AG04449 (cell line): Measurements from ENCODE around the gene PTPN6.
A peak's percentile ranks its signal among the peaks of the same experiment; 100 is the strongest.

ENCODE experiments used
- CTCF ChIA-PET: fragments of 350-600 bp; formaldehyde crosslinking; extraction: SDS; loops from one replicate; lab custom pipeline; 2021; ENCODE audit warnings: antibody characterized with exemption; lab: Yijun Ruan, JAX
- POLR2A ChIA-PET: fragments of 400-600, 350-600 bp; formaldehyde crosslinking; extraction: SDS; loops from one replicate; lab custom pipeline; 2020; ENCODE audit warnings: antibody characterized with exemption, inconsistent platforms; lab: Yijun Ruan, JAX
- DNase-seq: peaks from one replicate; pipeline ENCODE4 v3.0.0-alpha.2; 2010; ENCODE audit warnings: low read depth, low spot score
- H3K4me3 ChIP-seq: 2 replicates; pipeline ENCODE4 v1.5.1; 2011; ENCODE audit warnings: low read depth, mild to moderate bottlenecking, control low read depth, low read length
- TF ChIP-seq, protein P1 (sequence below): IDR thresholded peaks from one replicate; pipeline ENCODE4 v1.5.1; 2011; ENCODE audit warnings: mild to moderate bottlenecking, moderate library complexity, low read length, control low read depth, inconsistent platforms; ENCODE audit not compliant: insufficient read depth; ENCODE audit errors: missing control alignments

PTPN6 gene

DNA sequence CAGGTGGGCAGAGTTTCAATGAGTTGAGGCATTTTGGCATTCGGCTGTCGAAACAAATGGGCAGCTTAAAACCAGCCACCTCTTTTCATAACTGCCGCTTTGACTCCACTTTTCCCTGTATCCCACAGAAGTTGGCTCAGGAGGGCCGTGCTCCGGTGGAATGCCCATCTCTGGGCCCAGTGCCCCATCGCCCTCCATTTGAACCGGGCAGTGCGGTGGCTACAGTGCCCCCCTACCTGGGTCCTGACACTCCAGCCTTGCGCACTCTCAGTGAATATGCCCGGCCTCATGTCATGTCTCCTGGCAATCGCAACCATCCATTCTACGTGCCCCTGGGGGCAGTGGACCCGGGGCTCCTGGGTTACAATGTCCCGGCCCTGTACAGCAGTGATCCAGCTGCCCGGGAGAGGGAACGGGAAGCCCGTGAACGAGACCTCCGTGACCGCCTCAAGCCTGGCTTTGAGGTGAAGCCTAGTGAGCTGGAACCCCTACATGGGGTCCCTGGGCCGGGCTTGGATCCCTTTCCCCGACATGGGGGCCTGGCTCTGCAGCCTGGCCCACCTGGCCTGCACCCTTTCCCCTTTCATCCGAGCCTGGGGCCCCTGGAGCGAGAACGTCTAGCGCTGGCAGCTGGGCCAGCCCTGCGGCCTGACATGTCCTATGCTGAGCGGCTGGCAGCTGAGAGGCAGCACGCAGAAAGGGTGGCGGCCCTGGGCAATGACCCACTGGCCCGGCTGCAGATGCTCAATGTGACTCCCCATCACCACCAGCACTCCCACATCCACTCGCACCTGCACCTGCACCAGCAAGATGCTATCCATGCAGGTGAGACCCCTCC lies 12.6 kb upstream of the PTPN6 start:
- TF ChIP-seq, protein P1, sequence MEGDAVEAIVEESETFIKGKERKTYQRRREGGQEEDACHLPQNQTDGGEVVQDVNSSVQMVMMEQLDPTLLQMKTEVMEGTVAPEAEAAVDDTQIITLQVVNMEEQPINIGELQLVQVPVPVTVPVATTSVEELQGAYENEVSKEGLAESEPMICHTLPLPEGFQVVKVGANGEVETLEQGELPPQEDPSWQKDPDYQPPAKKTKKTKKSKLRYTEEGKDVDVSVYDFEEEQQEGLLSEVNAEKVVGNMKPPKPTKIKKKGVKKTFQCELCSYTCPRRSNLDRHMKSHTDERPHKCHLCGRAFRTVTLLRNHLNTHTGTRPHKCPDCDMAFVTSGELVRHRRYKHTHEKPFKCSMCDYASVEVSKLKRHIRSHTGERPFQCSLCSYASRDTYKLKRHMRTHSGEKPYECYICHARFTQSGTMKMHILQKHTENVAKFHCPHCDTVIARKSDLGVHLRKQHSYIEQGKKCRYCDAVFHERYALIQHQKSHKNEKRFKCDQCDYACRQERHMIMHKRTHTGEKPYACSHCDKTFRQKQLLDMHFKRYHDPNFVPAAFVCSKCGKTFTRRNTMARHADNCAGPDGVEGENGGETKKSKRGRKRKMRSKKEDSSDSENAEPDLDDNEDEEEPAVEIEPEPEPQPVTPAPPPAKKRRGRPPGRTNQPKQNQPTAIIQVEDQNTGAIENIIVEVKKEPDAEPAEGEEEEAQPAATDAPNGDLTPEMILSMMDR = no peak
- DNase-seq = no peak
- CTCF ChIA-PET = interaction anchor here (0.7 to 10.1 kb wide), 21 partner anchors 7 to 184 kb away, joined by 3 to 134 read pairs (median 4); partner anchors contain the start of gene SPSB2

DNA sequence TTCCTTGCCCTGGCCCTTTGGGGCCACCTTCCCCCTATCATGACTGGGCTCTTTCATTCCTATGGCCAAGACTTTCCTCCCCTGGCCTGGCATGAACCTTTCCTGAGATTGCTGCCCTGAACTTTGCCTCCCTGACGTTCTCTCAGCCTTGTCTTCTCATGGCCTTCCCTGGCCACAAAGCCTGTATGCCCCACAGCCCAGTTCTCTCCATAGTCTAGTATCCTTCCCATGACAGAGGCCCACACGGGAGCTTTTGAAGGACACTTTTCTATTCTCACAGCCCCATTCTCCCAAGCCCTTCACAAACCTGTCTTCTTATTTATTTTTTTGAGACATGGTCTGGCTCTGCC lies 12.0 kb upstream of the PTPN6 start:
- no peak for DNase-seq
- TF ChIP-seq, protein P1 = no peak
- POLR2A ChIA-PET = interaction anchor here (0.9 to 2.6 kb wide), 3 partner anchors 10 to 66 kb away, joined by 3 to 18 read pairs (median 5); partner anchors contain the start of gene SPSB2
- CTCF ChIA-PET = interaction anchor here (1.2 to 10.1 kb wide), 10 partner anchors 8 to 70 kb away, joined by 3 to 134 read pairs (median 10); partner anchors contain the start of gene SPSB2
- no peak overlapping the region for H3K4me3 ChIP-seq

More for the DNA sequence above, 12.6 kb upstream of the PTPN6 start:
- peak overlapping the region; percentile 63 for H3K4me3 ChIP-seq
- POLR2A ChIA-PET = interaction anchor here (0.6 to 2.6 kb wide), 9 partner anchors 9 to 217 kb away, joined by 3 to 18 read pairs (median 5); partner anchors contain the start of genes PHB2, SPSB2 and TPI1

DNA sequence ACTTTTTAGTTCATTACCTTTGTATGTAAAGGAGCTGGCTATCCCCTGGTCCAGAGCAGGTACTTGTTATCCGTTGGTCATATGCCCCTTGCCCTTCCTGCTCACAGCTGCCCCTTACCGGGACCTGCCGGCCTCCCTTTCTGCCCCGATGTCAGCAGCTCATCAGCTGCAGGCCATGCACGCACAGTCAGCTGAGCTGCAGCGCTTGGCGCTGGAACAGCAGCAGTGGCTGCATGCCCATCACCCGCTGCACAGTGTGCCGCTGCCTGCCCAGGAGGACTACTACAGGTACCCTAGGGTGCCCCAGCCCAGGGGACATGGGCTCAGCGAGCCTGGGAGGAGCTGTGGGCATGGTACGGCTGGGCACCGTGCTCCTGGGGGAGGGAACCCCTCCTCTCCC lies 9.9 kb upstream of the PTPN6 start:
- TF ChIP-seq, protein P1 = no peak
- ChIA-PET CTCF (interaction anchor here (0.8 to 10.1 kb wide), 7 partner anchors 9 to 203 kb away, joined by 3 to 134 read pairs (median 4); no protein-coding TSS in a partner anchor), POLR2A (interaction anchor here (1.2 to 1.4 kb wide), 2 partner anchors 11 to 25 kb away, joined by 3 to 4 read pairs; no protein-coding TSS in a partner anchor)
- no peak for DNase-seq
- no peak overlapping the region for H3K4me3 ChIP-seq

DNA sequence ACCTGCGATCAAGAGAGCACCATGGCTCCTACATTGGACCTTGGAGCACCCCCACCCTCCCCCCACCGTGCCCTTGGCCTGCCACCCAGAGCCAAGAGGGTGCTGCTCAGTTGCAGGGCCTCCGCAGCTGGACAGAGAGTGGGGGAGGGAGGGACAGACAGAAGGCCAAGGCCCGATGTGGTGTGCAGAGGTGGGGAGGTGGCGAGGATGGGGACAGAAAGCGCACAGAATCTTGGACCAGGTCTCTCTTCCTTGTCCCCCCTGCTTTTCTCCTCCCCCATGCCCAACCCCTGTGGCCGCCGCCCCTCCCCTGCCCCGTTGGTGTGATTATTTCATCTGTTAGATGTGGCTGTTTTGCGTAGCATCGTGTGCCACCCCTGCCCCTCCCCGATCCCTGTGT lies 9.4 kb upstream of the PTPN6 start:
- TF ChIP-seq, protein P1 = no peak
- POLR2A ChIA-PET = interaction anchor here (1.2 to 1.4 kb wide), 2 partner anchors 12 to 25 kb away, joined by 3 to 4 read pairs; no protein-coding TSS in a partner anchor
- DNase-seq = no peak
- no peak overlapping the region for H3K4me3 ChIP-seq
- CTCF ChIA-PET = interaction anchor here (0.8 to 10.1 kb wide), 4 partner anchors 9 to 167 kb away, joined by 3 to 134 read pairs (median 18); no protein-coding TSS in a partner anchor

DNA sequence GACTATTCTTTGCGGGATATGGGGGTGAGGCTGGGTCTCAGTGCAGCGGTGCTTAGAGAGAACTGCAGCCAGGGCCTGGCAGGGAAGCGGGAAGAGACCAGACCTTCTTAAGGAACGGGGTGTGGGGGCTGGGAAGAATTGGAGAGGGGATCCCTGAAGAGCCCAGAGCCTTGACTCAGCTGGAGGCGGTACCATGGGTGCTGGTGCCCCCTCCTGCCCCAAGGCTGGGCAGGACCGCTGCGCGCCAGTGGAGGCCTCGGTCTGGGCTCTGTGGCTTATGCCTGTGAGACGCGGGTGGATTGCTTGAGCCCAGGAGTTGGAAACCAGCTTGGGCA lies 8.9 kb upstream of the PTPN6 start:
- H3K4me3 ChIP-seq = no peak overlapping the region
- TF ChIP-seq, protein P1 = no peak
- ChIA-PET CTCF (interaction anchor here (11.4 kb wide), 1 partner anchor 18 kb away, joined by 226 read pairs; no protein-coding TSS in a partner anchor), POLR2A (interaction anchor here (4.7 kb wide), 1 partner anchor 17 kb away, joined by 46 read pairs; no protein-coding TSS in a partner anchor)
- no peak for DNase-seq

DNA sequence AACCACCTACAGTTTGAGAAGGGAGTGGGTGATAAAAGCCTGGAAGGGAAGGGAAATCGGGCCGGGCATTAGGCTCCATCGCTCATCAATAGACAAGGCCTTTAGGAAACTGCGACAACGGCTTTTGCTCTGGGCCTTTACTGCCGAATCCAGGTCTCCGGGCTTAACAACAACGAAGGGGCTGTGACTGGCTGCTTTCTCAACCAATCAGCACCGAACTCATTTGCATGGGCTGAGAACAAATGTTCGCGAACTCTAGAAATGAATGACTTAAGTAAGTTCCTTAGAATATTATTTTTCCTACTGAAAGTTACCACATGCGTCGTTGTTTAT lies 7.8 kb upstream of the PTPN6 start:
- ChIA-PET CTCF (interaction anchor here (0.7 to 11.4 kb wide), 13 partner anchors 8 to 167 kb away, joined by 3 to 226 read pairs (median 6); partner anchors contain the start of genes C1RL, LPCAT3 and SPSB2), POLR2A (interaction anchor here (0.7 to 4.7 kb wide), 18 partner anchors 8 to 403 kb away, joined by 3 to 46 read pairs (median 4); partner anchors contain the start of genes C1RL, LPCAT3, SPSB2 and TPI1)
- H3K4me3 ChIP-seq = peak overlapping the region; percentile 9
- peak; percentile 77 for DNase-seq
- TF ChIP-seq, protein P1 = no peak
